HCT116 (cell line): ENCODE measurements around the gene FOXP1. TPM values are rescaled to one million over a fixed set of nuclear protein-coding genes. Genes with fewer than 3 reads are reported as not detected.

Experiments
- ATAC-seq: fragments of 200-7000 bp; cut with Tn5 transposase; 2 replicates; pipeline ENCODE4 v1.9.1; 2020; ENCODE audit warnings: mild to moderate bottlenecking, moderate library complexity
- BruUV-seq: library from RNA; stranded (reverse); fragments of 400-500 nt; replicated peaks from 2 replicates; lab custom pipeline; 2021; lab: Mats Ljungman, UMichigan
- CTCF ChIA-PET: fragments of 300-600 bp; sonication (Branson Sonifier 250); formaldehyde crosslinking; loops from one replicate; lab custom pipeline; 2021; ENCODE audit warnings: antibody characterized with exemption; lab: Charles Lee
- POLR2A ChIA-PET: fragments of 300-600, 350-600 bp; sonication (Branson Sonifier 250); formaldehyde crosslinking; loops from one replicate; lab custom pipeline; 2021; ENCODE audit warnings: antibody characterized with exemption; lab: Charles Lee
- RAD21 ChIA-PET, 2 experiments: fragments of 300-600 bp; sonication (Branson Sonifier 250); formaldehyde crosslinking; loops; one replicate each; lab custom pipeline; 2023; ENCODE audit warnings: low total read pairs in 2 of 2; ENCODE audit not compliant: uncharacterized antibody in 2 of 2, unreplicated experiment in 2 of 2, low non-redundant PET in 1 of 2; lab: Charles Lee
- DNase-seq: peaks from one replicate; pipeline ENCODE4 v3.0.0-alpha.2; 2010; ENCODE audit warnings: low read depth, low spot score
- H2AFZ ChIP-seq: fragments of 200-600 bp; shearing (Covaris generic), sonication (generic); 2 replicates; pipeline ENCODE4 v1.6.1; 2017; ENCODE audit warnings: low read depth, mixed run types, mixed read lengths, antibody characterized with exemption, low read length; ENCODE audit not compliant: poor library complexity, severe bottlenecking
- H3K27ac ChIP-seq: 2 replicates; pipeline ENCODE4 v1.5.1; 2012; ENCODE audit warnings: low read depth, low read length
- H3K27me3 ChIP-seq: fragments of 200-600 bp; sonication (generic); 2 replicates; pipeline ENCODE4 v1.6.1; 2016; ENCODE audit warnings: mixed run types, low read length, mixed read lengths; ENCODE audit not compliant: insufficient read depth
- H3K36me3 ChIP-seq, 2 experiments: fragments of 200-500 bp in 1 of 2; fragments of 200-600 bp in 1 of 2; sonication (Bioruptor generic) in 1 of 2; sonication (generic) in 1 of 2; 2 replicates each; pipeline versions ENCODE4 v1.5.1 to v1.6.1; 2014 to 2016; ENCODE audit warnings: low read length in 2 of 2, inconsistent platforms in 1 of 2, mixed read lengths in 1 of 2, mixed run types in 1 of 2; ENCODE audit not compliant: insufficient read depth in 2 of 2, control insufficient read depth in 1 of 2
- H3K4me1 ChIP-seq, 2 experiments: fragments of 200-600 bp in 1 of 2; sonication (generic) in 1 of 2; 2 replicates each; pipeline versions ENCODE4 v1.5.1 to v1.6.1; 2012 to 2017; ENCODE audit warnings: low read length in 2 of 2, inconsistent platforms in 1 of 2, mild to moderate bottlenecking in 1 of 2, mixed read lengths in 1 of 2, mixed run types in 1 of 2, moderate library complexity in 1 of 2; ENCODE audit not compliant: insufficient read depth in 2 of 2, control insufficient read depth in 1 of 2
- H3K4me2 ChIP-seq: fragments of 200-600 bp; sonication (generic); 2 replicates; pipeline ENCODE4 v1.6.1; 2017; ENCODE audit warnings: mixed run types, low read length, mixed read lengths
- H3K4me3 ChIP-seq, 2 experiments: fragments of 200-600 bp in 1 of 2; sonication (generic) in 1 of 2; replicated peaks in 1 of 2; 2 replicates each; pipeline ENCODE4 v1.5.1; 2011 to 2016; ENCODE audit warnings: low read length in 2 of 2, control low read depth in 1 of 2, low read depth in 1 of 2, mild to moderate bottlenecking in 1 of 2, mixed read lengths in 1 of 2, mixed run types in 1 of 2
- H3K79me2 ChIP-seq: fragments of 200-600 bp; sonication (generic); 2 replicates; pipeline ENCODE4 v1.6.1; 2017; ENCODE audit warnings: mild to moderate bottlenecking, mixed run types, low read length, moderate library complexity, mixed read lengths; ENCODE audit not compliant: insufficient read depth
- H3K9ac ChIP-seq: fragments of 200-600 bp; sonication (generic); 2 replicates; pipeline ENCODE4 v1.6.1; 2016; ENCODE audit warnings: low read length, mixed read lengths
- H3K9me2 ChIP-seq: fragments of 200-600 bp; sonication (generic), shearing (Covaris generic); 2 replicates; pipeline ENCODE4 v1.6.1; 2017; ENCODE audit warnings: mixed run types, mild to moderate bottlenecking, moderate library complexity; ENCODE audit not compliant: insufficient read depth
- H3K9me3 ChIP-seq, 2 experiments: fragments of 200-500 bp in 1 of 2; fragments of 200-600 bp in 1 of 2; sonication (Bioruptor generic) in 1 of 2; sonication (generic) in 1 of 2; 2 replicates each; pipeline ENCODE4 v1.6.1; 2014 to 2017; ENCODE audit warnings: low read length in 2 of 2, mixed read lengths in 2 of 2, inconsistent platforms in 1 of 2, low read depth in 1 of 2, mild to moderate bottlenecking in 1 of 2, mixed run types in 1 of 2, moderate library complexity in 1 of 2; ENCODE audit not compliant: control insufficient read depth in 1 of 2, insufficient read depth in 1 of 2
- H4K20me1 ChIP-seq: fragments of 200-600 bp; sonication (generic), shearing (Covaris generic); 2 replicates; pipeline ENCODE4 v1.6.1; 2017; ENCODE audit warnings: mixed run types, mild to moderate bottlenecking, moderate library complexity; ENCODE audit not compliant: insufficient read depth
- CBX3 ChIP-seq: IDR thresholded peaks from 2 replicates; pipeline ENCODE4 v1.6.1; 2012; ENCODE audit warnings: low read depth
- EGR1 ChIP-seq: IDR thresholded peaks from 2 replicates; pipeline ENCODE4 v1.6.1; 2012; ENCODE audit warnings: low read depth
- EZH2phosphoT487 ChIP-seq: fragments of 200-600 bp; IDR thresholded peaks from 2 replicates; pipeline ENCODE4 v1.6.1; 2018; ENCODE audit warnings: antibody characterized with exemption, borderline replicate concordance
- RAD21 ChIP-seq: IDR thresholded peaks from 2 replicates; pipeline ENCODE4 v1.6.1; 2012; ENCODE audit warnings: low read depth, mild to moderate bottlenecking
- SIN3A ChIP-seq: IDR thresholded peaks from 2 replicates; pipeline ENCODE4 v1.6.1; 2012; ENCODE audit warnings: low read depth
- SRF ChIP-seq: IDR thresholded peaks from 2 replicates; pipeline ENCODE4 v1.6.1; 2012; ENCODE audit warnings: low read depth
- YY1 ChIP-seq: IDR thresholded peaks from 2 replicates; pipeline ENCODE4 v1.6.1; 2011; ENCODE audit warnings: low read length, low read depth, moderate library complexity, mild to moderate bottlenecking; ENCODE audit not compliant: insufficient replicate concordance; ENCODE audit errors: extremely low read depth
- ZBTB33 ChIP-seq: IDR thresholded peaks from 2 replicates; pipeline ENCODE4 v1.6.1; 2011; ENCODE audit warnings: mild to moderate bottlenecking, low read length, moderate library complexity; ENCODE audit not compliant: insufficient replicate concordance; ENCODE audit errors: extremely low read depth
- intact Hi-C: fragments of 100-400 bp; cut with micrococcal nuclease; formaldehyde crosslinking; loops from 2 replicates; pipeline ENCODE4 v1.10.0; 2022
- total RNA-seq: library from RNA; stranded (reverse); gene quantifications from one replicate; pipeline ENCODE4 v1.2.1, GENCODE V29; 2021; ENCODE audit not compliant: unreplicated experiment
- TF ChIP-seq, protein P1 (sequence below): IDR thresholded peaks from 2 replicates; pipeline ENCODE4 v1.6.1; 2012

The FOXP1 gene
- total RNA-seq, 1 experiment from 2014 or later = 11.4 TPM

- ATAC-seq (no peak), DNase-seq (no peak)
- BruUV-seq = no TSS peak
- Histone ChIP-seq H3K27me3 (no peaks in the 10 kb centered on the region), H3K79me2 (no peaks in the 10 kb centered on the region), H2AFZ (no peak overlapping the region), H3K36me3 (no peaks in the 10 kb centered on the region), H3K27ac (no peak overlapping the region), H4K20me1 (no peaks in the 10 kb centered on the region), H3K4me1 (no peaks in the 10 kb centered on the region), H3K9me2 (no peaks in the 10 kb centered on the region), H3K9me3 (no peaks in the 10 kb centered on the region), H3K9ac (no peak overlapping the region), H3K4me2 (no peak overlapping the region), H3K4me3 (no peak overlapping the region)
- RAD21 ChIA-PET = no interaction called here
- POLR2A ChIA-PET = no interaction called here
- CTCF ChIA-PET = no interaction called here
- intact Hi-C loops = no loop called here
- TF ChIP-seq, protein P1, sequence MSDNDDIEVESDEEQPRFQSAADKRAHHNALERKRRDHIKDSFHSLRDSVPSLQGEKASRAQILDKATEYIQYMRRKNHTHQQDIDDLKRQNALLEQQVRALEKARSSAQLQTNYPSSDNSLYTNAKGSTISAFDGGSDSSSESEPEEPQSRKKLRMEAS = no peak
- TF ChIP-seq EZH2phosphoT487 = no peak
- TF ChIP-seq ZBTB33 = no peak
- no peak for TF ChIP-seq SIN3A
- no peak for TF ChIP-seq EGR1
- TF ChIP-seq SRF = no peak
- no peak for TF ChIP-seq RAD21
- TF ChIP-seq CBX3 = no peak
- TF ChIP-seq YY1 = no peak
Measured at GRCh38 chr3:71443332-71443731, 140.2 kb downstream of the FOXP1 start.

GRCh38 chr3:71442652-71443042 is 140.9 kb downstream of the FOXP1 start:
- Histone ChIP-seq H3K4me3 (no peak overlapping the region), H3K9me3 (no peaks in the 10 kb centered on the region), H4K20me1 (no peaks in the 10 kb centered on the region), H3K79me2 (no peaks in the 10 kb centered on the region), H3K4me1 (no peaks in the 10 kb centered on the region), H3K4me2 (no peak overlapping the region), H3K27ac (no peak overlapping the region), H3K36me3 (no peaks in the 10 kb centered on the region), H3K27me3 (no peaks in the 10 kb centered on the region), H3K9ac (no peak overlapping the region), H2AFZ (no peak overlapping the region), H3K9me2 (no peaks in the 10 kb centered on the region)
- ATAC-seq (no peak), DNase-seq (no peak)
- intact Hi-C loops = no loop called here
- no TSS peak for BruUV-seq
- CTCF ChIA-PET = no interaction called here
- RAD21 ChIA-PET = no interaction called here
- TF ChIP-seq SIN3A (no peak), EZH2phosphoT487 (no peak), CBX3 (no peak)
- POLR2A ChIA-PET = no interaction called here
